HepG2 (cell line): ENCODE measurements around the gene GAS2L1. TPM values are rescaled to one million over a fixed set of nuclear protein-coding genes. Genes with fewer than 3 reads are reported as not detected.

Experiments
- ATAC-seq: fragments of 200-7000 bp; cut with Tn5 transposase; 3 replicates; pipeline ENCODE4 v1.9.1; 2020; ENCODE audit warnings: mild to moderate bottlenecking, moderate library complexity
- BruUV-seq: library from RNA; stranded (reverse); fragments of 400-500 nt; replicated peaks from 2 replicates; lab custom pipeline; 2021; lab: Mats Ljungman, UMichigan
- CTCF ChIA-PET: fragments of 300-600 bp; formaldehyde crosslinking; extraction: SDS; loops from one replicate; lab custom pipeline; 2021; ENCODE audit warnings: low total read pairs, inconsistent platforms, low intra/inter-chr PET ratio; lab: Yijun Ruan, JAX
- POLR2A ChIA-PET: fragments of 350-600 bp; sonication (Branson Sonifier 250); formaldehyde crosslinking; loops from one replicate; lab custom pipeline; 2020; ENCODE audit warnings: antibody characterized with exemption, inconsistent platforms; lab: Yijun Ruan, JAX
- DNase-seq: peaks from one replicate; pipeline ENCODE4 v3.0.0-alpha.2; 2015; ENCODE audit warnings: low spot score
- FAIRE-seq: peaks from 3 replicates; lab custom pipeline; 2011; peaks lifted over from hg19 to GRCh38; lab: Jason Lieb, UNC
- H2AFZ ChIP-seq: one replicate; pipeline ENCODE4 v1.6.1; 2011; ENCODE audit warnings: low read length, inconsistent platforms
- H3K27ac ChIP-seq: fragments of 300-600 bp; 3 replicates; pipeline ENCODE4 v1.8.0; 2011; ENCODE audit warnings: mixed run types, mild to moderate bottlenecking, mixed read lengths, low read length, inconsistent platforms; ENCODE audit not compliant: insufficient read depth; ENCODE audit errors: extremely low read length
- H3K27me3 ChIP-seq, 2 experiments: fragments of 200-600 bp in 1 of 2; 2 replicates in 1 of 2; 3 replicates in 1 of 2; pipeline versions ENCODE4 v1.6.0 to v1.8.0; 2011; ENCODE audit warnings: low read length in 2 of 2, mild to moderate bottlenecking in 2 of 2, moderate library complexity in 2 of 2, inconsistent platforms in 1 of 2; ENCODE audit not compliant: insufficient read depth in 2 of 2, control insufficient read depth in 1 of 2
- H3K36me3 ChIP-seq, 2 experiments: fragments of 200-600 bp in 1 of 2; replicated peaks in 1 of 2; 2 replicates in 1 of 2; 3 replicates in 1 of 2; pipeline versions ENCODE4 v1.5.1 to v1.8.0; 2011; ENCODE audit warnings: low read length in 2 of 2, inconsistent platforms in 1 of 2; ENCODE audit not compliant: insufficient read depth in 2 of 2, control insufficient read depth in 1 of 2
- H3K4me1 ChIP-seq: 2 replicates; pipeline ENCODE4 v1.5.1; 2012; ENCODE audit warnings: low read length, inconsistent platforms; ENCODE audit not compliant: insufficient read depth
- H3K4me2 ChIP-seq: 2 replicates; pipeline ENCODE4 v1.6.0; 2011; ENCODE audit warnings: low read depth, low read length, inconsistent platforms
- H3K4me3 ChIP-seq, 3 experiments: fragments of 200-600 bp in 1 of 3; sonication (generic), shearing (Covaris generic) in 1 of 3; replicated peaks in 1 of 3; 2 replicates each; pipeline ENCODE4 v1.5.1; 2011 to 2016; ENCODE audit warnings: low read length in 3 of 3, inconsistent platforms in 2 of 3, low read depth in 2 of 3, mild to moderate bottlenecking in 2 of 3, control low read depth in 1 of 3, mixed read lengths in 1 of 3; ENCODE audit not compliant: insufficient read depth in 1 of 3
- H3K79me2 ChIP-seq: one replicate; pipeline ENCODE4 v1.6.1; 2011; ENCODE audit warnings: low read length, inconsistent platforms; ENCODE audit not compliant: insufficient read depth
- H3K9ac ChIP-seq: 2 replicates; pipeline ENCODE4 v1.6.0; 2011; ENCODE audit warnings: mild to moderate bottlenecking, low read depth, low read length, inconsistent platforms; ENCODE audit not compliant: insufficient read depth
- H3K9me3 ChIP-seq: 2 replicates; pipeline ENCODE4 v1.5.1; 2012; ENCODE audit warnings: mild to moderate bottlenecking, low read length
- H4K20me1 ChIP-seq: 2 replicates; pipeline ENCODE4 v1.6.0; 2011; ENCODE audit warnings: inconsistent platforms, mild to moderate bottlenecking, low read length, moderate library complexity; ENCODE audit not compliant: insufficient read depth
- HIC2 ChIP-seq: sonication (generic); formaldehyde crosslinking; IDR thresholded peaks from 2 replicates; pipeline ENCODE4 v1.9.0; 2022; ENCODE audit warnings: low read depth, missing genetic modification reagents
- HMG20B ChIP-seq: conservative IDR thresholded peaks from 2 replicates; pipeline ENCODE4 v1.6.1; 2016; ENCODE audit warnings: missing genetic modification reagents, missing compliant biosample characterization
- HNF4A ChIP-seq: sonication (generic); formaldehyde crosslinking; IDR thresholded peaks from 2 replicates; pipeline ENCODE4 v1.4.0; 2020; ENCODE audit warnings: missing genetic modification reagents
- KLF6 ChIP-seq: IDR thresholded peaks from 2 replicates; pipeline ENCODE4 v1.8.0; 2016; ENCODE audit warnings: missing biosample characterization, missing genetic modification reagents
- NR0B2 ChIP-seq: sonication (generic); formaldehyde crosslinking; IDR thresholded peaks from 2 replicates; pipeline ENCODE4 v1.4.0; 2020; ENCODE audit warnings: mild to moderate bottlenecking, missing genetic modification reagents
- RBM39 ChIP-seq: fragments of 200-400 bp; formaldehyde crosslinking; IDR thresholded peaks from one replicate; pipeline ENCODE4 v1.6.1; 2018; ENCODE audit warnings: antibody characterized with exemption, mild to moderate bottlenecking, low read depth, low read length; ENCODE audit not compliant: poor library complexity, severe bottlenecking
- STAT6 ChIP-seq: sonication (generic); formaldehyde crosslinking; IDR thresholded peaks from 2 replicates; pipeline ENCODE4 v1.4.0; 2020; ENCODE audit warnings: missing genetic modification reagents, mild to moderate bottlenecking, borderline replicate concordance
- THAP7 ChIP-seq: sonication (generic); formaldehyde crosslinking; IDR thresholded peaks from 2 replicates; pipeline ENCODE4 v1.8.1; 2023; ENCODE audit warnings: mild to moderate bottlenecking, missing genetic modification reagents
- ZBTB25 ChIP-seq: IDR thresholded peaks from 2 replicates; pipeline ENCODE4 v1.6.1; 2018; ENCODE audit warnings: missing genetic modification reagents
- ZFX ChIP-seq: sonication (generic); formaldehyde crosslinking; IDR thresholded peaks from 2 replicates; pipeline ENCODE4 v1.4.0; 2020; ENCODE audit warnings: mild to moderate bottlenecking, low read depth, missing genetic modification reagents, moderate library complexity
- ZNF10 ChIP-seq: sonication (generic); formaldehyde crosslinking; IDR thresholded peaks from 2 replicates; pipeline ENCODE4 v1.4.0; 2020; ENCODE audit warnings: mild to moderate bottlenecking, low read depth, missing genetic modification reagents, borderline replicate concordance
- ZNF263 ChIP-seq: sonication (generic); formaldehyde crosslinking; IDR thresholded peaks from 2 replicates; pipeline ENCODE4 v1.4.0; 2020; ENCODE audit warnings: missing genetic modification reagents
- ZNF333 ChIP-seq: sonication (generic); formaldehyde crosslinking; IDR thresholded peaks from 2 replicates; pipeline ENCODE4 v1.4.0; 2020; ENCODE audit warnings: mild to moderate bottlenecking, missing genetic modification reagents, borderline replicate concordance
- ZNF34 ChIP-seq: sonication (generic); formaldehyde crosslinking; IDR thresholded peaks from 2 replicates; pipeline ENCODE4 v1.4.0; 2020; ENCODE audit warnings: mild to moderate bottlenecking, missing genetic modification reagents, borderline replicate concordance
- ZNF441 ChIP-seq: sonication (generic); formaldehyde crosslinking; IDR thresholded peaks from 2 replicates; pipeline ENCODE4 v1.7.0; 2021; ENCODE audit warnings: missing genetic modification reagents, borderline replicate concordance
- WGBS: methylation state at CpG from one replicate; pipeline ENCODE4 v1.1.6; 2017; ENCODE audit warnings: low lambda C conversion rate; 5-methylcytosine and 5-hydroxymethylcytosine counted together
- in situ Hi-C: cut with HindIII; loops from 2 replicates; pipeline ENCODE4 v1.10.0; 2017; ENCODE audit warnings: low pct_unique_long_range_greater_than_20kb; ENCODE audit not compliant: extremely low pct_ligation_motif_present
- intact Hi-C: fragments of 100-400 bp; cut with micrococcal nuclease; formaldehyde crosslinking; loops from one replicate; pipeline ENCODE4 v1.10.0; 2022; ENCODE audit not compliant: unreplicated experiment
- polyA plus RNA-seq, 8 experiments: library from polyadenylated mRNA; depleted of rRNA in 3 of 8; stranded (reverse) in 7 of 8; unstranded in 1 of 8; fragments of >200 nt; fragmentation: Illumina TruSeq in 4 of 8; extraction: Trizol in 4 of 8; gene quantifications; 2 replicates each; pipeline versions ENCODE4 v1.2.1 to v1.2.3, GENCODE V29; 2011 to 2016; ENCODE audit warnings: low read depth in 4 of 8, missing spikeins in 1 of 8, mixed read lengths in 1 of 8; ENCODE audit not compliant: insufficient read depth in 1 of 8
- total RNA-seq, 5 experiments: library from RNA; depleted of rRNA; stranded (reverse); fragments of >200 nt; fragmentation: Illumina TruSeq; extraction: Trizol; gene quantifications; 2 replicates each; pipeline ENCODE4 v1.2.3, GENCODE V29; 2016; ENCODE audit warnings: low read depth in 1 of 5

The GAS2L1 gene
- total and polyA plus RNA-seq, 2 of the 13 experiments (the other 11 are each of a cell fraction or from before 2014, with no cell fraction given) = 1.8 to 3.3 TPM

- Histone ChIP-seq H3K27me3 (no peaks in the 10 kb centered on the region; a peak in 1 of 5 replicates), H2AFZ (no peak overlapping the region), H4K20me1 (peaks cover 27% of the 10 kb centered on the region), H3K9ac (peak overlapping the region; percentile 100), H3K27ac (peak overlapping the region; percentile 98), H3K9me3 (no peaks in the 10 kb centered on the region), H3K4me1 (peaks cover 37% of the 10 kb centered on the region), H3K36me3 (peaks cover 3 to 21% of the 10 kb centered on the region in 2 experiments), H3K4me2 (peak overlapping the region; percentile 90), H3K79me2 (peaks cover 59% of the 10 kb centered on the region), H3K4me3 (peak overlapping the region; percentile 75 to 96 (median 93))
- ATAC-seq (peak; percentile 31), DNase-seq (no peak), FAIRE-seq (no peak)
- in situ Hi-C loops = no loop called here
- BruUV-seq = no TSS peak
- ChIA-PET POLR2A (interaction anchor here (0.7 kb wide), 1 partner anchor 21 kb away, joined by 3 read pairs; no protein-coding TSS in a partner anchor), CTCF (no interaction called here)
- intact Hi-C loops = no loop called here
- WGBS = 61% methylated on average over 4 of the region's 13 CpGs
- TF ChIP-seq HIC2 (0 out of 2 replicates have a peak, but pooled peaks have one; percentile 23), KLF6 (no peak), HMG20B (CRISPR knock-in tag) (no peak), ZNF333 (CRISPR knock-in tag) (no peak), ZFX (CRISPR knock-in tag) (peak; percentile 20), STAT6 (no peak), ZNF10 (CRISPR knock-in tag) (no peak), THAP7 (CRISPR knock-in tag) (0 out of 2 replicates have a peak, but pooled peaks have one; percentile 34), ZNF263 (CRISPR knock-in tag) (no peak), ZNF441 (CRISPR knock-in tag) (0 out of 2 replicates have a peak, but pooled peaks have one; percentile 27), ZNF34 (0 out of 2 replicates have a peak, but pooled peaks have one; percentile 9), ZBTB25 (CRISPR knock-in tag) (0 out of 2 replicates have a peak, but pooled peaks have one; percentile 20), HNF4A (0 out of 2 replicates have a peak, but pooled peaks have one; percentile 5), NR0B2 (CRISPR knock-in tag) (0 out of 2 replicates have a peak, but pooled peaks have one; percentile 36), RBM39 (no peak)
Observed at GRCh38 chr22:29266564-29267461, 39.6 kb upstream of the GAS2L1 start.
